ENCODE data around the gene HSPA5.
A peak's percentile ranks its signal among the peaks of the same experiment; 100 is the strongest.

The HSPA5 gene

DNA sequence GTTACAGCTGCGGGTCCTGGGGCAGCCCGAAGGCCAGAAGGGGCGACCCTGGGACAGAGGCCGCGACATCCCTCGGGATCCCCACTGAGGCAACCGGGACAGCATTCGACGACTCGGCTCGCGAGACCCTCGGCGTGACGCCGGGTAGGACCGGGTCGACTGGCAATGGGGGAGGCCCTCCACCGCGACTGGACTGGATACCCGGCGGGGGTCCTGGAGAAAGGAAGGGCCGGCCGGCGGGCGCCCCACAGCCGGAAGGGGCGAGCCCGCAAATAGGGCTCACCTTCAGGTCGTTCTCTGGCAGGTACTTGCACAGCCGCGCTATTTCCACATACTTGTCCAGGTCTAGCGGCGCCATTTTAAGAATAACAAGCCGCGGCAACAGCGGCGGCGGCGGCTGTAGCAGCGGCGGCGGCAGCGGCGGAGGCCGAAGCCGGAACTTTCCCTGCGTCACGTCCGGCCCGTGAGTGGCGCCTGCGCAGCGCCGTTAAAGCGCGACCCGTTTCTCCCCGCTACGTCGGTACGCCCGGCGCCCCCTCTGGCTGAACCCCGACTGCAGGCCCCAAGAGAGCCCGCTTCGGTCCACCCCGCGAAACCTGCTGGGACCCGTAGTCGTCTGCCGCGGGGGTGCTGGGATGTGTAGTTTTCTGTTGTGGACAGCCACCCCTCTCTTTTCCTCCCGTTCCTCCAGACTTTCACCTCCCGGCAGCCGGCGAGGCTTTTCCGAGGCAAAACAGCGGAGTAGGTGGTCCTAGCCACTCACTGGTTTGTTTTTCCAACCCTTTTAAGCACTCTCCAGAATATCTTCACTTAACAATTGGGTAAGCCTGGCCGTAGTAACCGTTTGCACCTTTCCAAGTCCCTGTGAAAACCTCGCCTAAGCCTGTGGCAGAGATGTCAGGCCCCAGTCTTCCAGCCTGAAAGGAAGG is 51.5 kb downstream of the HSPA5 start, which contains the start of gene PPP6C:
Gene PPP6C (minus strand): TSS at position 443 of the 929 bp plus-strand sequence. CDS start 85 bp downstream, at position 358.
- peak; percentile 98 for DNase-seq

DNA sequence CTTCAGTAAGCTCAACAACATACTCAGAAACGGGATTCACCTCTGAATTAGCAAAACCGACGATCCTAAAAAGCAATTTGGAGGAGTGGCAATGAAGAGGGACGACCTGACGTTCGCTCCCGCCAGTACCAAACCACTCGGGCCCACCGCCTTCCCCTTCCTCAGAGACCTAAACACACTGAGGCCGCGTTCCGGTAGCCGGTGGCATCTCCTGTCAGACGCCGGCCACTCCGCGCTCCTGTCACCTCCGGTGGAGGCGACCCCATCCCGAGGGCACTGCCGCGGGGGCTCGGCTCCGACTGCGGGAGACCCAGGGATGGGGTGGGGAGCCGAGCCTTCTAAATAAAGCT is 52.2 kb downstream of the HSPA5 start:
- DNase-seq = no peak

Measured in activated CD4-positive, alpha-beta T cell treated with anti-CD3 and anti-CD28 coated beads, Interleukin-2, amount 50 U/mL, for 1 hour (primary cell).